H1 (cell line): ENCODE data around the gene RALY. TPM values are rescaled to one million over a fixed set of nuclear protein-coding genes. Genes with fewer than 3 reads are reported as not detected.

Experiments
- CTCF ChIA-PET: fragments of 300-600 bp; sonication (Branson Sonifier 250); formaldehyde crosslinking; loops from one replicate; lab custom pipeline; 2021; ENCODE audit not compliant: partially characterized antibody; lab: Charles Lee
- POLR2A ChIA-PET: fragments of 300-600 bp; sonication (Branson Sonifier 250); formaldehyde crosslinking; loops from one replicate; lab custom pipeline; 2021; ENCODE audit warnings: inconsistent platforms; ENCODE audit not compliant: partially characterized antibody; lab: Charles Lee
- DNase-seq, 2 experiments: peaks; one replicate each; pipeline versions ENCODE4 v3.0.0 to v3.0.0-alpha.2; 2010 to 2022; ENCODE audit warnings: low spot score in 2 of 2, low read depth in 1 of 2, mixed read lengths in 1 of 2
- FAIRE-seq: peaks from 2 replicates; lab custom pipeline; 2011; peaks lifted over from hg19 to GRCh38; lab: Jason Lieb, UNC
- H2AFZ ChIP-seq: 2 replicates; pipeline ENCODE4 v1.8.1; 2012; ENCODE audit warnings: low read length, inconsistent platforms
- H2AK5ac ChIP-seq: 2 replicates; pipeline ENCODE4 v1.6.1; 2013; ENCODE audit warnings: low read depth, low read length
- H2BK120ac ChIP-seq: replicated peaks from 2 replicates; pipeline ENCODE3; 2013; ENCODE audit warnings: low read depth, low read length, inconsistent platforms
- H2BK12ac ChIP-seq: 2 replicates; pipeline ENCODE4 v1.6.1; 2013; ENCODE audit warnings: low read depth, low read length
- H2BK15ac ChIP-seq: 2 replicates; pipeline ENCODE4 v1.6.1; 2013; ENCODE audit warnings: low read length
- H2BK20ac ChIP-seq: 2 replicates; pipeline ENCODE4 v1.6.1; 2013; ENCODE audit warnings: low read length
- H2BK5ac ChIP-seq: 2 replicates; pipeline ENCODE4 v1.6.1; 2013; ENCODE audit warnings: low read depth, low read length
- H3K14ac ChIP-seq: 2 replicates; pipeline ENCODE4 v1.6.1; 2013; ENCODE audit warnings: inconsistent platforms; ENCODE audit not compliant: insufficient read length
- H3K18ac ChIP-seq: 2 replicates; pipeline ENCODE4 v1.6.1; 2013; ENCODE audit warnings: low read length; ENCODE audit errors: extremely low read depth
- H3K23ac ChIP-seq: 2 replicates; pipeline ENCODE4 v1.6.1; 2013; ENCODE audit warnings: inconsistent platforms; ENCODE audit not compliant: insufficient read length
- H3K23me2 ChIP-seq: 2 replicates; pipeline ENCODE4 v1.6.1; 2013; ENCODE audit warnings: low read depth, low read length
- H3K27ac ChIP-seq: 2 replicates; pipeline ENCODE4 v1.6.1; 2011; ENCODE audit warnings: low read depth, low read length, inconsistent platforms
- H3K27me3 ChIP-seq, 4 experiments: replicated peaks in 1 of 4; 1 replicate in 1 of 4; 2 replicates in 3 of 4; pipeline versions ENCODE4 v1.6.1 to v1.8.1; 2011 to 2013; ENCODE audit warnings: low read length in 3 of 4, mild to moderate bottlenecking in 3 of 4, inconsistent platforms in 2 of 4, mixed read lengths in 2 of 4, moderate library complexity in 1 of 4; ENCODE audit not compliant: control insufficient read depth in 3 of 4, insufficient read depth in 3 of 4; ENCODE audit errors: extremely low read depth in 1 of 4
- H3K36me3 ChIP-seq, 4 experiments: 2 replicates each; pipeline versions ENCODE4 v1.6.1 to v1.8.1; 2011 to 2013; ENCODE audit warnings: mild to moderate bottlenecking in 4 of 4, low read length in 3 of 4, moderate library complexity in 2 of 4, control low read depth in 1 of 4, inconsistent platforms in 1 of 4; ENCODE audit not compliant: insufficient read depth in 4 of 4, control insufficient read depth in 2 of 4
- H3K4ac ChIP-seq: replicated peaks from 2 replicates; pipeline ENCODE3; 2013; ENCODE audit warnings: low read length, low read depth, mixed read lengths, inconsistent platforms; ENCODE audit not compliant: insufficient read length
- H3K4me1 ChIP-seq, 4 experiments: replicated peaks in 1 of 4; 1 replicate in 1 of 4; 2 replicates in 3 of 4; pipeline versions ENCODE4 v1.6.1 to v1.8.1; 2011 to 2013; ENCODE audit warnings: low read length in 3 of 4, inconsistent platforms in 2 of 4, mixed read lengths in 1 of 4; ENCODE audit not compliant: insufficient read depth in 4 of 4, control insufficient read depth in 3 of 4
- H3K4me2 ChIP-seq, 2 experiments: 2 replicates each; pipeline versions ENCODE4 v1.6.1 to v1.8.1; 2011 to 2013; ENCODE audit warnings: low read depth in 2 of 2, low read length in 2 of 2, control low read depth in 1 of 2, inconsistent platforms in 1 of 2, mild to moderate bottlenecking in 1 of 2; ENCODE audit not compliant: insufficient read depth in 1 of 2
- H3K4me3 ChIP-seq, 4 experiments: fragments of 200-600, 300-600 bp in 1 of 4; sonication (generic), shearing (Covaris generic), sonication (Bioruptor Twin) in 1 of 4; 2 replicates each; pipeline versions ENCODE4 v1.5.1 to v1.8.1; 2011 to 2016; ENCODE audit warnings: low read length in 4 of 4, low read depth in 3 of 4, control low read depth in 2 of 4, inconsistent platforms in 2 of 4, mild to moderate bottlenecking in 2 of 4, mixed read lengths in 1 of 4, moderate library complexity in 1 of 4; ENCODE audit not compliant: insufficient read depth in 2 of 4; ENCODE audit errors: extremely low read depth in 1 of 4
- H3K56ac ChIP-seq: replicated peaks from 2 replicates; pipeline ENCODE3; 2013; ENCODE audit warnings: low read depth, mild to moderate bottlenecking, mixed read lengths, low read length, inconsistent platforms; ENCODE audit not compliant: insufficient read length
- H3K79me1 ChIP-seq: 2 replicates; pipeline ENCODE4 v1.6.1; 2013; ENCODE audit warnings: low read depth, low read length, control low read depth
- H3K79me2 ChIP-seq, 2 experiments: 2 replicates each; pipeline versions ENCODE4 v1.6.1 to v1.8.1; 2012 to 2013; ENCODE audit warnings: low read length in 2 of 2, mild to moderate bottlenecking in 2 of 2, inconsistent platforms in 1 of 2; ENCODE audit not compliant: insufficient read depth in 2 of 2, control insufficient read depth in 1 of 2
- H3K9ac ChIP-seq, 4 experiments: replicated peaks in 1 of 4; 1 replicate in 1 of 4; 2 replicates in 3 of 4; pipeline versions ENCODE4 v1.6.1 to v1.8.1; 2011 to 2013; ENCODE audit warnings: low read depth in 3 of 4, low read length in 3 of 4, control low read depth in 2 of 4, mild to moderate bottlenecking in 2 of 4, moderate library complexity in 2 of 4, inconsistent platforms in 1 of 4; ENCODE audit errors: extremely low read depth in 1 of 4
- H3K9me3 ChIP-seq, 2 experiments: 2 replicates each; pipeline versions ENCODE4 v1.6.1 to v1.8.1; 2012 to 2013; ENCODE audit warnings: mild to moderate bottlenecking in 2 of 2, moderate library complexity in 2 of 2, control low read depth in 1 of 2, inconsistent platforms in 1 of 2, low read depth in 1 of 2, low read length in 1 of 2, mixed read lengths in 1 of 2; ENCODE audit not compliant: insufficient read depth in 2 of 2
- H4K20me1 ChIP-seq, 2 experiments: replicated peaks in 1 of 2; 2 replicates each; pipeline versions ENCODE3 to v1.8.1; 2011 to 2013; ENCODE audit warnings: inconsistent platforms in 2 of 2, low read length in 2 of 2, mild to moderate bottlenecking in 1 of 2; ENCODE audit not compliant: insufficient read depth in 2 of 2, control insufficient read depth in 1 of 2
- H4K5ac ChIP-seq: 2 replicates; pipeline ENCODE4 v1.6.1; 2013; ENCODE audit warnings: low read length, low read depth, mixed read lengths, inconsistent platforms; ENCODE audit not compliant: insufficient read length
- H4K8ac ChIP-seq: 2 replicates; pipeline ENCODE4 v1.8.0; 2013; ENCODE audit warnings: mild to moderate bottlenecking, moderate library complexity, low read length, inconsistent platforms; ENCODE audit not compliant: insufficient read depth; ENCODE audit errors: extremely low read depth
- H4K91ac ChIP-seq: replicated peaks from 2 replicates; pipeline ENCODE3; 2013; ENCODE audit warnings: low read length, mixed read lengths, inconsistent platforms; ENCODE audit not compliant: insufficient read length
- BCL11A ChIP-seq, 2 experiments: IDR thresholded peaks; one replicate each; pipeline ENCODE4 v1.6.1; 2011; ENCODE audit warnings: low read depth in 2 of 2, low read length in 2 of 2, mild to moderate bottlenecking in 2 of 2
- CHD2 ChIP-seq: IDR thresholded peaks from 2 replicates; pipeline ENCODE4 v1.6.1; 2012; ENCODE audit warnings: low read length, improper control_type of control experiment
- NRF1 ChIP-seq: IDR thresholded peaks from 2 replicates; pipeline ENCODE4 v1.6.1; 2011; ENCODE audit warnings: mild to moderate bottlenecking, low read depth, low read length, improper control_type of control experiment
- RNF2 ChIP-seq: fragments of 200-900, 300-1000 bp; sonication (generic); IDR thresholded peaks from 2 replicates; pipeline ENCODE4 v1.7.1; 2016; ENCODE audit warnings: borderline replicate concordance, low read depth, mild to moderate bottlenecking, antibody characterized with exemption, low read length; ENCODE audit not compliant: poor library complexity, severe bottlenecking; ENCODE audit errors: missing control alignments
- SIX5 ChIP-seq: IDR thresholded peaks from 2 replicates; pipeline ENCODE4 v1.6.1; 2011; ENCODE audit warnings: mild to moderate bottlenecking, low read depth, low read length
- WGBS, 2 experiments: shearing (Covaris generic) in 1 of 2; methylation state at CpG; one replicate each; pipeline versions ENCODE4 v1.1.6 to v1.1.7; 2013 to 2015; ENCODE audit warnings: low lambda C conversion rate in 2 of 2, mixed read lengths in 2 of 2, inconsistent platforms in 1 of 2, low coverage in 1 of 2, missing lambda C conversion rate in 1 of 2; ENCODE audit not compliant: insufficient replicate concordance in 2 of 2, insufficient coverage in 1 of 2, insufficient read length in 1 of 2; ENCODE audit errors: extremely low coverage in 1 of 2, missing lambda C conversion rate in 1 of 2; 5-methylcytosine and 5-hydroxymethylcytosine counted together
- polyA plus RNA-seq, 7 experiments: library from polyadenylated mRNA; depleted of rRNA in 3 of 7; stranded (reverse) in 5 of 7; unstranded in 2 of 7; fragments of >200 nt in 5 of 7; fragments of 200-250 nt in 2 of 7; gene quantifications; 1 replicate in 5 of 7; 2 replicates in 1 of 7; 4 replicates in 1 of 7; pipeline versions ENCODE4 v1.2.1 to v1.2.3, GENCODE V29; 2011 to 2013; ENCODE audit warnings: missing spikeins in 2 of 7, mixed read lengths in 2 of 7
- total RNA-seq: library from RNA; stranded (reverse); fragmentation: NEBNext Ultra II Directional; extraction: Animal tissue kit (Norgen Biotek cat#: 25700); gene quantifications from 2 replicates; pipeline ENCODE4 v1.2.1, GENCODE V29; 2021

The RALY gene
- total and polyA plus RNA-seq, 2 of the 8 experiments (the other 6 are each of a cell fraction or from before 2014, with no cell fraction given), result 133 to 148 TPM

DNA sequence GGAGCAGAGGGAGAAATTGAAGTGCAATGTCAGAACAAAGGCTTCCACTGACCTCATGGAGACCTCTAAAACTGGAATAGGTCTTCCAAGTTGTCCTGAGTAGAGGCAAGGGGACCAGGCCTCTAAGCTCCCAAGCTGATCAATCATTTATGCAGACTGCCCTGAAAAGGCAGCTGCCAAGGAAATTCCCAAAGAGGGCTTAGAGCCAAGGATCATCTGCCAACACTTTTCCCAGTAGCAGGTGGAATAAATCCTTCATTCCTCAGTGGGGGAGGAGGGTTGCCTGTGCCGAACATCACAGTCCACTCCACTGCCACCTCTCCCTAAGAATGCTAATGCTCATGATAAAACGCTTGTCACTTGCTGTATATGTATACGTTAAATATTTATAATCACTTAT, 29.3 kb upstream of the RALY start:
- peak overlapping the region; percentile 90; the same call in 1 of the 2 replicates for H2AFZ ChIP-seq
- no peak overlapping the region for H2BK120ac ChIP-seq
- no peak overlapping the region for H3K27ac ChIP-seq
- H3K23ac ChIP-seq, result no peak overlapping the region
- no peaks in the 10 kb centered on the region for H3K9me3 ChIP-seq
- H2AK5ac ChIP-seq, result no peak overlapping the region
- no peaks in the 10 kb centered on the region for H3K79me2 ChIP-seq
- no peaks in the 10 kb centered on the region for H3K36me3 ChIP-seq
- TF ChIP-seq SIX5 (no peak), BCL11A (IDR thresholded peaks at IDR 0.05; ENCODE audit: low read depth in 2 of 2, low read length in 2 of 2) (no peak), RNF2 (no peak), CHD2 (no peak), NRF1 (no peak)
- FAIRE-seq (no peak), DNase-seq (no peak)
- H2BK20ac ChIP-seq, result no peak overlapping the region
- ChIA-PET CTCF (interaction anchor here (0.7 to 2.4 kb wide), 5 partner anchors 9 to 104 kb away, joined by 3 to 10 read pairs (median 4); no protein-coding TSS in a partner anchor), POLR2A (interaction anchor here (0.9 kb wide), 2 partner anchors 144 to 148 kb away, joined by 3 read pairs; partner anchors contain the start of gene EIF2S2)
- no peak overlapping the region for H2BK5ac ChIP-seq
- no peaks in the 10 kb centered on the region for H3K27me3 ChIP-seq
- H4K8ac ChIP-seq, result no peak overlapping the region
- H3K56ac ChIP-seq, result no peak overlapping the region
- H3K23me2 ChIP-seq, result no peaks in the 10 kb centered on the region
- H2BK15ac ChIP-seq, result no peak overlapping the region
- no peak overlapping the region for H3K4me2 ChIP-seq
- no peaks in the 10 kb centered on the region for H4K20me1 ChIP-seq
- H3K79me1 ChIP-seq, result no peaks in the 10 kb centered on the region
- H3K18ac ChIP-seq, result no peak overlapping the region
- no peak overlapping the region for H3K4ac ChIP-seq
- no peak overlapping the region for H3K14ac ChIP-seq
- H3K9ac ChIP-seq, result no peak overlapping the region
- no peak overlapping the region for H3K4me3 ChIP-seq
- H3K4me1 ChIP-seq, result no peaks in the 10 kb centered on the region
- no peak overlapping the region for H4K5ac ChIP-seq
- H2BK12ac ChIP-seq, result no peak overlapping the region
- no peak overlapping the region for H4K91ac ChIP-seq
- WGBS, 2 experiments, result 97% methylated on average over 3 of the region's 3 CpGs; no CpG with 5 or more reads in 1 of the 2 experiments
